ENCODE data around the gene DSCAM.

GRCh38 chr21:39971956-39972355, 875.0 kb downstream of the DSCAM start:
- no peak for TF ChIP-seq CTCF (IDR thresholded peaks at IDR 0.05; ENCODE audit: insufficient read depth, low read length)
- no peak for TF ChIP-seq POLR2AphosphoS5 (IDR thresholded peaks at IDR 0.05; ENCODE audit: low read depth)
- TF ChIP-seq GABPA (IDR thresholded peaks at IDR 0.05; ENCODE audit: low read depth): no peak
